ENCODE measurements around the gene SERINC3.

Gene SERINC3

GRCh38 chr20:44532259-44532980 lies 10.6 kb upstream of the SERINC3 start:
- no peak for DNase-seq

GRCh38 chr20:44528309-44528708 lies 6.4 kb upstream of the SERINC3 start:
- no peak for DNase-seq

- DNase-seq: no peak
These were observed 5.9 kb upstream of the SERINC3 start for GRCh38 chr20:44527716-44528199.

GRCh38 chr20:44526129-44526528 lies 4.3 kb upstream of the SERINC3 start:
- no peak for DNase-seq

GRCh38 chr20:44523746-44524145 lies 1.9 kb upstream of the SERINC3 start:
- no peak for DNase-seq

GRCh38 chr20:44522841-44523240 lies 971 bp upstream of the SERINC3 start:
- no peak for DNase-seq

- no peak for DNase-seq
These were observed 989 bp downstream of the SERINC3 start for GRCh38 chr20:44520881-44521280.

GRCh38 chr20:44518248-44518647 lies 3.6 kb downstream of the SERINC3 start:
- no peak for DNase-seq

GRCh38 chr20:44517454-44517853 lies 4.4 kb downstream of the SERINC3 start:
- DNase-seq: no peak

- no peak for DNase-seq
These were observed 5.4 kb downstream of the SERINC3 start for GRCh38 chr20:44516491-44516890.

GRCh38 chr20:44513871-44514270 lies 8.0 kb downstream of the SERINC3 start:
- no peak for DNase-seq

- DNase-seq: no peak
These were observed 12.1 kb downstream of the SERINC3 start for GRCh38 chr20:44509762-44510161.

GRCh38 chr20:44504402-44505307 lies 17.2 kb downstream of the SERINC3 start:
- DNase-seq: no peak

- no peak for DNase-seq
These were observed 18.9 kb downstream of the SERINC3 start for GRCh38 chr20:44502968-44503367.

- no peak for DNase-seq
These were observed 20.4 kb downstream of the SERINC3 start for GRCh38 chr20:44501448-44501847.

GRCh38 chr20:44500221-44500620 lies 21.6 kb downstream of the SERINC3 start:
- DNase-seq: no peak

- no peak for DNase-seq
These were observed 24.1 kb downstream of the SERINC3 start for GRCh38 chr20:44497761-44498160.

- no peak for DNase-seq
These were observed 24.9 kb downstream of the SERINC3 start for GRCh38 chr20:44496976-44497375.

- no peak for DNase-seq
These were observed 25.9 kb downstream of the SERINC3 start for GRCh38 chr20:44495802-44496481.

- no peak for DNase-seq
These were observed 26.6 kb downstream of the SERINC3 start for GRCh38 chr20:44495257-44495656.

- DNase-seq: no peak
These were observed 27.2 kb downstream of the SERINC3 start for GRCh38 chr20:44494681-44495080.

GRCh38 chr20:44494266-44494665 lies 27.6 kb downstream of the SERINC3 start:
- DNase-seq: no peak

- no peak for DNase-seq
These were observed 30.1 kb downstream of the SERINC3 start for GRCh38 chr20:44491635-44492395.

All from NCI-H2171 (cell line).